Upper lobe of left lung (tissue), 4 donors: ENCODE data around the gene WASHC1.
"Not testable (repeated sequence)": the region's sequence is repeated elsewhere in the genome, so short reads cannot be mapped to it uniquely, and the experiment has no call there.

ENCODE experiments used
- POLR2A ChIP-seq, 4 donors: fragments of 450-650 bp; IDR thresholded peaks; one replicate each; pipeline ENCODE4 v1.5.1; 2016 to 2017; ENCODE audit warnings: antibody characterized with exemption in 4 of 4, mild to moderate bottlenecking in 2 of 4
- TF ChIP-seq, protein P1 (sequence below), 6 experiments: fragments of 450-650 bp in 4 of 6; fragments of 200-600 bp in 2 of 6; sonication (generic) in 2 of 6; IDR thresholded peaks; one replicate each; pipeline ENCODE4 v1.5.1; 2016 to 2019; ENCODE audit warnings: antibody characterized with exemption in 6 of 6

- not testable (repeated sequence) for TF ChIP-seq POLR2A (IDR thresholded peaks at IDR 0.05)
- TF ChIP-seq, protein P1, sequence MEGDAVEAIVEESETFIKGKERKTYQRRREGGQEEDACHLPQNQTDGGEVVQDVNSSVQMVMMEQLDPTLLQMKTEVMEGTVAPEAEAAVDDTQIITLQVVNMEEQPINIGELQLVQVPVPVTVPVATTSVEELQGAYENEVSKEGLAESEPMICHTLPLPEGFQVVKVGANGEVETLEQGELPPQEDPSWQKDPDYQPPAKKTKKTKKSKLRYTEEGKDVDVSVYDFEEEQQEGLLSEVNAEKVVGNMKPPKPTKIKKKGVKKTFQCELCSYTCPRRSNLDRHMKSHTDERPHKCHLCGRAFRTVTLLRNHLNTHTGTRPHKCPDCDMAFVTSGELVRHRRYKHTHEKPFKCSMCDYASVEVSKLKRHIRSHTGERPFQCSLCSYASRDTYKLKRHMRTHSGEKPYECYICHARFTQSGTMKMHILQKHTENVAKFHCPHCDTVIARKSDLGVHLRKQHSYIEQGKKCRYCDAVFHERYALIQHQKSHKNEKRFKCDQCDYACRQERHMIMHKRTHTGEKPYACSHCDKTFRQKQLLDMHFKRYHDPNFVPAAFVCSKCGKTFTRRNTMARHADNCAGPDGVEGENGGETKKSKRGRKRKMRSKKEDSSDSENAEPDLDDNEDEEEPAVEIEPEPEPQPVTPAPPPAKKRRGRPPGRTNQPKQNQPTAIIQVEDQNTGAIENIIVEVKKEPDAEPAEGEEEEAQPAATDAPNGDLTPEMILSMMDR (IDR thresholded peaks at IDR 0.05), result not testable (repeated sequence)
These were observed 19.1 kb upstream of the WASHC1 start for GRCh38 chr9:48190-48842.
